ENCODE results near the gene CA10.

Gene CA10

GRCh38 chr17:52049496-52049895 lies 109.0 kb downstream of the CA10 start:
- Histone ChIP-seq H3K4me2 (ENCODE audit: low read length) (no peak overlapping the region), H3K9me3 (ENCODE audit: low read length) (no peaks in the 10 kb centered on the region), H3F3A (ENCODE audit: insufficient read depth, low read length) (no peaks in the 10 kb centered on the region), H3K9ac (ENCODE audit: low read length) (no peak overlapping the region), H4K20me1 (ENCODE audit: insufficient read depth, low read length) (no peaks in the 10 kb centered on the region), H3K36me3 (ENCODE audit: insufficient read depth, low read length) (no peaks in the 10 kb centered on the region), H3K4me1 (ENCODE audit: insufficient read depth, low read length, severe bottlenecking) (no peaks in the 10 kb centered on the region), H3K27me3 (ENCODE audit: insufficient read depth, low read length) (no peaks in the 10 kb centered on the region), H3K27ac (ENCODE audit: low read depth, low read length, poor library complexity, severe bottlenecking) (no peak overlapping the region), H3K4me3 (ENCODE audit: low read depth, low read length, poor library complexity, severe bottlenecking) (no peak overlapping the region), H3K9me2 (ENCODE audit: low read depth, low read length) (no peaks in the 10 kb centered on the region), H2AFZ (ENCODE audit: low read length) (no peak overlapping the region), H3K79me2 (ENCODE audit: insufficient read depth, low read length) (no peaks in the 10 kb centered on the region)
- TF ChIP-seq CTCF (IDR thresholded peaks at IDR 0.05; ENCODE audit: low read length) (no peak), EZH2 (IDR thresholded peaks at IDR 0.05; ENCODE audit: borderline replicate concordance, low read length) (no peak)

GRCh38 chr17:52049051-52049450 lies 109.5 kb downstream of the CA10 start:
- no peaks in the 10 kb centered on the region for H3K4me1 ChIP-seq (ENCODE audit: insufficient read depth, low read length, severe bottlenecking)

GRCh38 chr17:52048137-52048898 lies 110.2 kb downstream of the CA10 start:
- Histone ChIP-seq H2AFZ (ENCODE audit: low read length) (no peak overlapping the region), H3K9me2 (ENCODE audit: low read depth, low read length) (no peaks in the 10 kb centered on the region), H4K20me1 (ENCODE audit: insufficient read depth, low read length) (no peaks in the 10 kb centered on the region), H3K27ac (ENCODE audit: low read depth, low read length, poor library complexity, severe bottlenecking) (no peak overlapping the region), H3K4me2 (ENCODE audit: low read length) (no peak overlapping the region), H3K36me3 (ENCODE audit: insufficient read depth, low read length) (no peaks in the 10 kb centered on the region), H3F3A (ENCODE audit: insufficient read depth, low read length) (no peaks in the 10 kb centered on the region), H3K9me3 (ENCODE audit: low read length) (no peaks in the 10 kb centered on the region), H3K4me3 (ENCODE audit: low read depth, low read length, poor library complexity, severe bottlenecking) (no peak overlapping the region), H3K9ac (ENCODE audit: low read length) (no peak overlapping the region), H3K79me2 (ENCODE audit: insufficient read depth, low read length) (no peaks in the 10 kb centered on the region), H3K4me1 (ENCODE audit: insufficient read depth, low read length, severe bottlenecking) (no peaks in the 10 kb centered on the region), H3K27me3 (ENCODE audit: insufficient read depth, low read length) (no peaks in the 10 kb centered on the region)
- no peak for TF ChIP-seq EZH2 (IDR thresholded peaks at IDR 0.05; ENCODE audit: borderline replicate concordance, low read length)
- no peak for TF ChIP-seq CTCF (IDR thresholded peaks at IDR 0.05; ENCODE audit: low read length)

More at GRCh38 chr17:52049051-52049450, 109.5 kb downstream of the CA10 start:
- H2AFZ ChIP-seq (ENCODE audit: low read length) = no peak overlapping the region
- H3K27ac ChIP-seq (ENCODE audit: low read depth, low read length, poor library complexity, severe bottlenecking) = no peak overlapping the region
- no peaks in the 10 kb centered on the region for H3K9me3 ChIP-seq (ENCODE audit: low read length)
- no peaks in the 10 kb centered on the region for H3K36me3 ChIP-seq (ENCODE audit: insufficient read depth, low read length)
- H3K9me2 ChIP-seq (ENCODE audit: low read depth, low read length) = no peaks in the 10 kb centered on the region
- no peaks in the 10 kb centered on the region for H4K20me1 ChIP-seq (ENCODE audit: insufficient read depth, low read length)
- no peaks in the 10 kb centered on the region for H3K79me2 ChIP-seq (ENCODE audit: insufficient read depth, low read length)
- no peak for TF ChIP-seq EZH2 (IDR thresholded peaks at IDR 0.05; ENCODE audit: borderline replicate concordance, low read length)
- TF ChIP-seq CTCF (IDR thresholded peaks at IDR 0.05; ENCODE audit: low read length) = no peak
- no peak overlapping the region for H3K4me2 ChIP-seq (ENCODE audit: low read length)
- no peaks in the 10 kb centered on the region for H3F3A ChIP-seq (ENCODE audit: insufficient read depth, low read length)
- H3K27me3 ChIP-seq (ENCODE audit: insufficient read depth, low read length) = no peaks in the 10 kb centered on the region
- no peak overlapping the region for H3K9ac ChIP-seq (ENCODE audit: low read length)
- H3K4me3 ChIP-seq (ENCODE audit: low read depth, low read length, poor library complexity, severe bottlenecking) = no peak overlapping the region
